SIG-M5 (cell line): Measurements from ENCODE around the gene TSPAN14.
"Not testable (repeated sequence)": the region's sequence is repeated elsewhere in the genome, so short reads cannot be mapped to it uniquely, and the experiment has no call there.

Source experiments
- DNase-seq: peaks from one replicate; lab custom pipeline; 2025; lab: John Stamatoyannopoulos, UW

The TSPAN14 gene

DNA sequence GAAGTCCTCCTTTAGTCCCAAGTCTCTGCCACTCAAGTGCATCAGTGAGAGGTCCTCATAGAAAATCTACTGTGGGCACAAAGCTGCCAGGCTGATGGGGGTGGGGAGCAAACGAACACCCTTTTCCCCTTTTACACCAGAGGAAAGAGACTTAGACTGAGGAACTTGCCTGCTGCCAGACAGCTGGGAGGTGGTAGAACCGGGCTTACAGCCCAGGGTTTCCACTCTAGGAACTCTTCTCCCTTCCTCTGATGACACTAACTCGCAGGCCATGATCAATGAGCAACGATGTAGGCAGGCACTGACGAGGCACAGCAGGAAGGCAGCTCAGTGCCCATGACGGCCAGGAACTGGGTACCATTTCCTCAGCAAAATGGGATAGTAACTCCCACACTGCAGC, 72.6 kb downstream of the TSPAN14 start:
- DNase-seq, result no peak

DNA sequence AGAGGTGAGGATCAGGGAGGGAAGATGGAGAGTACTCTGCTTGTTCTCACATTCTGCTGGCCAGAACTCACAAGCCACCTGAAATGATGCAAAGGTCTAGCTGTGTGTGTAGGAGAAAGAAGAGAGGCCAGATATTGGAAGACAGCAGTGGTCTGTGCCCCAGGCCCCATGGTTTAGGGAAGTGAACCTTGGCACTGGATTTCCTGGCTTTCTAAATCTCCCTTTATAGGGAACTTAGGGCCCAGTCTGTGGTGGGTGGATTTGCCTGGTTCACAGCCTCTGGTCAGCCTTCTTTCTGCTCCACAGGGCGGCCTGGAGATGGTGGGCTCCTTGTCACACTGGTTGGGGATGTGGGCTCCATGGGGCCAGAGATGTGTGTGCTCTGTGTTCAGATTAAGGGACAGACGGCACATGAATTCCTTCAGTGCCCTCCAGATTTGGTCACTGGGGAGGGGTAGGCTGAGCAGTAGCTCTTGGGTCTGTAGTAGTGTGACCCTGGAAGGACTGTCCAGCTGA, 74.1 kb downstream of the TSPAN14 start:
- DNase-seq, result no peak

DNA sequence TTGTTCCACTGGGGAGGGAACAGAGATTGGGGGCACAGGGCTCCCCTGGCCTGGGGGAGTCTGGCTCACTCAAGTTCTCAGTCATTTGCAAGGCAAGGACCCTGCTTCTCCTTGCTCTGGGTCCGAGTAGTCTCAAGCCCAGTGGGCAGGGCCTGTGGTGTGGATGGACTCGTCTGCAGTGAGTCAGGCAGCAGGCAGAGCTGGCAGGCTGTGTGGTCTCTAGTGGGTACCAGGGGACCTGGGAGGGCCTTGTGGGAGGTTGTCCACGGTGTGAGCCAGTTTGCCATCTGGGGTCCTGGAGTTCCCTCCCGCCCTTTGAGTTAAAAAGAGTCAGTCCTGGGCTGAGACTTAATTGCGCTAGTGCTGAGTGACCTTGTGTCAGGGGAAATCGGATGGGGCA, 74.8 kb downstream of the TSPAN14 start:
- DNase-seq, result no peak

DNA sequence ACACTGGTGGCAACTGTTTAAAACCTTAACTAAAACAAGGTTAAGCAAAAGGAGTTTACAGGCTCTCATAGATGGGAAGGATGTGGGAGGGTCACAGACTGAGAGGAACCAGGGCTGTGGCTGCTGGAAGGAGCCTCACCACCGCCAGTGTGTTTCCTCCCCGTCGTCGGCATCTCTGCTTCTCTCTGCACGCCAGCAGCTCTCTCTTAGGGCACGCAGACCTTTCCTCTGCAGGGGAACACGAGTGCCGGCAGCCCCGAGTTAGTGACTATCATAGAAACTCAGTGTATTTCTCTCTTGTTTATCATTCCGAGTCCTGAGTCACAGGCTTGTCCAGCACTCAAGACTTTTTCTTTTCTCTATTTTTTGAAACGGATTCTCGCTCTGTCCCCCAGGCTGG, 75.5 kb downstream of the TSPAN14 start:
- no peak for DNase-seq

DNA sequence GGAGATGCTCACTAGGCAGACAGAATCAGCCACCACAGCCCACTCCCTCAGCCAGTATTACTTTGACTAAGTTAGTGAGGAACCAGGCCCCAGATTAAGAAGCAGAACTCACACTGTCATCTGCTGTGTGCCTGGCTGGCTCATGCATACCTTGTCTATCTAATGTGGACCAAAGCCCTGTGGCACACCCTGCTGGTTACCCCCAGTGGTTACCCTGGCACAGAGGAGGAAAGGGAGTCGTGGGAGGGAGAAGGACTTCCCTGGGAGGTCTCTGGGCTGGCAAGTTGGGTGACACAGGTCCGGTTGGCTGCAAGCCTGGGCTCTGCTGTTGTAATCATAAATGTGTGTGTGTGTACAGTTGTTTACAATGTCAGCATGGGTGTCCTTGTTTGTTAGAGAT, 76.1 kb downstream of the TSPAN14 start:
- DNase-seq, result no peak

DNA sequence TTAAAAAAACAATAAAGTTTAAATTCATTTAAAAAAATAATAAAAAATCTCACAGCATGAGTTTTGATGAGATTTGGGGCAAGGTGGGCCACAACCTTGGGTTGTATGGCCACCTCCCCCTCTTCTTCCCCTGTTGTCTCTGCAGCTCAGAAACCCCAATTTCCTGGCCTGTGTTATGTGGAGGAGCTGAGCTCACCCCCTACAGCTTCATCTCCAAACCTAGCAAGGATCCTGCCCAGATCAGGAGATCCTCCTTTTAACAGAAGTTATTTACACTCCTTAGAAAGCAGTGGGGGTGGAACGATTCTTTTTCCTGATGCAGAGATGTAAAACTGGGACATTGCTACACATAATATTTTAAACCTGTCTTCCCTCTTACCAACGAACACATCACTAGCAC, 76.7 kb downstream of the TSPAN14 start:
- no peak for DNase-seq

DNA sequence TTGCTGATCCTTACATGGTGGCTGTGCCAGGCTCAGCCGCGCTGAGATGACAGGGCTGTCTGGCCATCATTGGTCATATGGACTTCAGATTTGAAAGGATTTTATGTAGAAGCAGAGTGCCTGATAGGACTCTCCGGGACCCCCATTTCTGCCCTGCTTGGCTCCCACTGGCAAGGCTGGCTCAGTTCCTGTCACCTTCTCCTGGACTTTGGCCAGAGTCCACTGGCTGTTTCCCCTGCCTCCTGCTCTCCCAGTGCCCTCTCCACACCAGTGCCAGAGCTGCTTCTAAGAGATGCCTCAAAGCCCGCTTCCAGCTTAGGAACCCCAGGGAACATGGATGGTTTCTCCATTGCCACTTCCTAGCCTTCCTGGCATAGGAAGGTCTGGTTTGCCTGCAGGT, 78.5 kb downstream of the TSPAN14 start:
- no peak for DNase-seq

DNA sequence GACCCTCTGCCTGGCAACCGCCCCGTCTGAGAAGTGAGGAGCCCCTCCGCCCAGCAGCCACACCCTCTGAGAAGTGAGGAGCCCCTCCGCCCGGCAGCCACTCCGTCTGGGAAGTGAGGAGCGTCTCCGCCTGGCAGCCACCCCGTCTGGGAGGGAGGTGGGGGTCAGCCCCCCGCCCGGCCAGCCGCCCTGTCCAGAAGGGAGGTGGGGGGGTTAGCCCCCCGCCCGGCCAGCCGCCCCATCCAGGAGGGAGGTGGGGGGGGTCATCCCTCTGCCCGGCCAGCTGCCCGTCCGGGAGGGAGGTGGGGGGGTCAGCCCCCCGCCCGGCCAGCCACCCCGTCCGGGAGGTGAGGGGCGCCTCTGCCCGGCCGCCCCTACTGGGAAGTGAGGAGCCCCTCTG, 79.9 kb downstream of the TSPAN14 start:
- DNase-seq, result not testable (repeated sequence)

DNA sequence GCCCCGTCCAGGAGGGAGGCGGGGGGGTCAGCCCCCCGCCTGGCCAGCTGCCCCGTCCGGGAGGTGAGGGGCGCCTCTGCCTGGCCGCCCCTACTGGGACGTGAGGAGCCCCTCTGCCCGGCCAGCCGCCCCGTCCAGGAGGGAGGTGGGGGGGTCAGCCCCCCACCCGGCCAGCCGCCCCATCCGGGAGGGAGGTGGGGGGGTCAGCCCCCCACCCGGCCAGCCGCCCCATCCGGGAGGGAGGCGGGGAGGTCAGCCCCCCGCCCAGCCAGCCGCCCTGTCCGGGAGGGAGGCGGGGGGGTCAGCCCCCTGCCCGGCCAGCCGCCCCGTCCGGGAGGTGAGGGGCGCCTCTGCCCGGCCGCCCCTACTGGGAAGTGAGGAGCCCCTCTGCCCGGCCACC, 80.5 kb downstream of the TSPAN14 start:
- not testable (repeated sequence) for DNase-seq

DNA sequence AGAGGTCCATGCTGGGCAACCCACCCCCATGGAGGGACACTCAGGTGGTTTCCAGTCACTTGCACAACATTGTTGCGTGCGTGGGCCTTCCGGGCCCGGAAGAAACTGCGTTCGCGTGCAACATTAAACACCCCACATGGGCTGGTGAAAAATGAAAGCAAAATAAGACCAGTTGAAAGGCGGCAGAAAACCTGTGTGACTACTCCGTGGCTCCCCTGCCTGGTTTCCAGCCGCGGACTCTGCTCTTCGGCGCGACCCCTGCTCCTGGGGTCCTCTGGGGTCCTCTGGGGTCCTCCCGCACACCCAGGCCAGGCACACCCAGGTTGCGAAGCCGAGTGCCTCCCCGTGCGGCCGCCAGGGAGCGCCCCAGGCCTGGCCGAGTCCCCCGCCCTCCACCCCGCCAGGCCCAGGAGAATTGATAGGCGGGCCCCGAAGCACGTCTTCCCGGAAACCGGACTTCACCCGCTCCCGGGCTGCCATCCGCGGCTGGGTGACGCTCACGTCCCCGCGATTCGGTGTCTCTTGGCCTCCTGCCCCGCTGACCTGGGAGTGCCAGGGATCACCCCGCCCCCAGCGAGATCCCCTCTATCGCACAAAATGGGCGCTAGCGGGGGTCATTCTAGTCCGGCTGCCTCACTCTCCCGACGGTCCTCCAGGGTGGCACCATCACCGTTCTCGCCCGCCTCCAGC, 81.7 kb downstream of the TSPAN14 start:
- DNase-seq, result no peak

DNA sequence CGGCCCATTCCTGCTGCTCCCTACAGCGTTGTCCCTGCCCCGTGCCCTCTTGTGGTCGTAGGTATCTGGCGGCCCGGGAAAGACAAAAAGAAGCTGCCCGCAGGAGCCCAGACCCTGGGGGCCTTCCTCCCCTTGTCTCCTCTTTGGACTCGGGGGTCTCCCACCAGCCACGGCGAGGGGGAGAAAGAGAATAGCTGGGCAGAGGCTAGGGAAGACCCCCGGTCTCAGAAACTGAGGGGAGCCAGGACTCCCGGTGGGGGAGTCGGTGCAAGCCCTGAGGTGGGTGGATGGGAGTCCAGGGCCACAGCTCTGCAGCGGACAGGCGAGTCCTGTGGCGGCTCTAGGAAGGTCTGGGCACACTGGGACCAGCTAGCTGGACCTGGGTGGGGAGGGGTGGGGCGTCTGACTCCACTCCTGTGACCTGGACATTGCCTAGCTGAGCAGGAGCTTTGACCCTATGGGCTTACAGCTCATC, 82.3 kb downstream of the TSPAN14 start:
- DNase-seq, result no peak

DNA sequence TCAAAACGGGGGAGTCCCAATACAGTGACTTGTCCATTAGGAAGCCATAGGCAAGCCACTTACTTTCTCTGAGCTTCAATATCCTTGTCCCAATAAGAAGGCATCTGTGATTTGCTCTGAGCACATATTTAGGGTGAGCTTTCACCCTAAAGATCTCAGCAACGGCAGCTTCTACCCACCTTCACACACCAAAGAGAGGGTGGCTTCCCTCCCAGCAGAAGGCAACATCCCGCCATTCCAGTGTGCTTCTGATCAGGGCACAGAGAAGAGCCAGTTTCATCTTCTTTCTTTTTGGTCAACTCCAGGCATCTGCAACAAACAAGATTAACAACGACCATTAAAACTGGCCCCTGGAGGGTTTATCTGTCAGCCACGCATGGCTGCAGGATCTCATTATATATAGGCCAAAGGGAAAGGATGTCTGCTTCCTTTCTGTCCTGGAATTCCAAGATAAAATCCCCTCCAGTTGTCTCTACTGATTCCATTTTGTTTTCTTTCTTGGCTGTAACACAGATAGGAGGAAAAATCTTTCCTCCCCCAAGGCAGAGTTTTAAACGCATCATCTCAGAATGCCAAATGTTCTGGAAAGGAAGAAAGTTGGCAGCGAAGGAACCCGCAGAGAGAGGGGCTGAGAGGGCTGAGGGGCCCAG, 83.1 kb downstream of the TSPAN14 start:
- no peak for DNase-seq

DNA sequence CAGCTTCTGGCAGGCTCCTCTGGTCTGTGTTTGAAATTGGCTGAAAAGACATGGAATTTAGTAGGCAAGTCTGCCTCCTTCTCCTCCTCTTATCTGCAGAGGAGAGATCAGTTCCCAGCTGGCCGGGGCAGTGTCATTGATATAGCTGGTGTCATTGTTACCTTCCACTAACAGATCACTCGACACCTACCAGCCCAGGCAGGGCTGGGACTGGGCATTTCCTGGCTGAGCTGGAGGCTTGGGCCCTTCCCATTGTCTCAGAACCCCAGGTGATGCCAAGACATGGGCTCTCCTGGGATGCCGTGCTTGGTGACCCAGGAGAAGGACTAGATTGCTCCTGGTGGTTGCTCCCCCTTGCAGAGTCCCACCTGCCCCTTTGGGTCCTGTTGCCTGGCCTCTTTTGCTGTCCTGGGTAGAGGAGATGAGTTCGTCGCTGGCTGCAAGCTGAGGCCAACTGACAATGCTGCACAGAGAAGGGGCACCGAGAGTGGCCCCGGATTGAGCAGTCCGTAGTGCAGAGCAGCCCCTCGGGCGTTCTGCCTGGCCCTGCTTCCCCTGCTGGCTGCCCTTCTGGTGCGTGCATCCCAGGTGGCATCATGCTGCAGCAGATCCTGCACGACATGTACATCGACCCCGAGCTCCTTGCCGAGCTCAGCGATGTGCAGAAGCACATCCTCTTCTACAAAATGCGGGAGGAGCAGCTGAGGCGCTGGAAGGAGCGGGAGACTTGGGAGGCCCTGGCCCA, 83.8 kb downstream of the TSPAN14 start, which contains the start of gene SH2D4B:
TSS of gene SH2D4B (plus strand) at position 167 of the 745 bp plus-strand sequence. CDS start at position 597, 430 bp downstream.
- DNase-seq, result no peak

DNA sequence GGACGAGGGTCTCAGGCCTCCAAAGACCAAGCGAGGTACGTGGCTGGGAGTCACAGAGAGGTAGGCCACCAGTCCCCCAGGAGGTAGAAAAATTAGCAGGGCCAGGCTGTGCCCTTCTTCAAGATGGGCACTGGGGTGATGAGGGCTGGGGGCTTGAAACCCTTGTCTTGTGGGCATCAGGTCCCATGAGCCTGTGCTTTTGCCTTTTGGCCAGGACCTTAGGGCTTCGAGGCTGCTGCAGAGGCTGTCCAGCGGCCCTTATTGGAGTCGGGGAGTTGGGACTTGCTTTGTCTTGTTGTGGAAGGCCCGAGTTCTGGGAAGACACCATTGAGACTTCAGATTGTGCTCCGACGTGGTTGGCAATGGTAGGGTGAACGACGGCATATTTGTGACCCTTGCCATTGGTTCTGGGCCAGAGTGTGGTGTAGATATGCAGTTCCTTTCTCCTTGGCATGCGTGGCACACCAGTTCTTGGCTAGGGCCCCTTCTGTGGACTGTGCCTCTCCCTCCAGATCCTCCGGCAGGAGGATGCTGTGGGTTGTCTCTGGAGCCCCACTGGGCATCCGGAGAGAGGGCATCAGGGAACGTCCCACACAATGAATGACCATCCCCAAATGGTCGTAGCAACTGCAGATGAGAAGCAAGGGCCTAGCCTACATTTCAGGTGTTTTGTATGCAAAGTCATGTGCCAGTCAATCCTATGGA, 84.5 kb downstream of the TSPAN14 start:
- DNase-seq, result no peak

DNA sequence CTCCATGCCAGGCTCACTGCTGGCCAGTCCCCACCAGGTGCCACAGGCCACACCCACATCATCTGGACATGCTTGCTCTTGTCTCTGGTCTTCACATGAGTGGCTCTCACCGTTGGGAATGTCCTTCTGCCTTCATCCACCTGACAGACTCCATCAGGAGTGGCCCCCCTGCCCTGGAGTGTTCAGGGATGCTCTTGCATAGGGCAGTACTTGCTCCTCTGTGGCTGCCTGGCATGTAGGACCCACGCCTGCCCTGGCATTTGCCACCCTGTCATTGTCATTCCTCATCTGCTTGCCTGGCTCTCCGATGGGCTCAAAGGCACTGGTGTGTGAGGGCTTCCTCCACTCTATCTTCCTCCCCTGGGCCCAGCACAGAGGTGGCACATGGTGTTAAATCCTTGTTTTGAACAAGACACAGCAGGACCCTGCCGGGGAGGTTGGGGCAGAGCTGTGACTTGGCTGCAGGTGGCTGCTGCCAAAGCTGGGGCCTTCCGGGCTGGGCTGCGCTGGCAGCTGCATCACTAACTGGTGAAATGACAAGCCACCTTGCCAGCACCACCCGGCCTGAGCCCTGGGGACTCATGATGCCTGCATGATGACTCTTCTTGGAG, 85.4 kb downstream of the TSPAN14 start:
- DNase-seq, result no peak

DNA sequence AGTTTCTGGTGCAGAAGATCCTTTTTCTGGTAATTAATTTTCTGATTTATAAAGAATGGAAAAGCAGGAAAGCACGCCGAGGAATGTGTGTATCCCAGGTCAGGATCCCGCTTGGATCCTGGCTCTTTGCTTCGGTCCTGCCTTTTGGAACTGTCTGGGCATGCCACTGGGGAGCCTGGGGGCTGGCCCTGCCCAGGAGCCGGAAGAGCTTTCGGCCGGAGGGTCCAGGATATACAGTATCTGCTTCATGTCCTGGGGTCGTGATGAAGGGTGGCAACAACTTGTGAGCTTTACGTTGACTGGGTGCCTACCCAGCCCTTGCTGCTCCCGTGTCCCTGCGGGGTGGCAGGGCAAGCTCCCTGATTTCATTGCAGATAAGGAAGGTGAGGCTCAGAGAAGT, 86.0 kb downstream of the TSPAN14 start:
- no peak for DNase-seq

DNA sequence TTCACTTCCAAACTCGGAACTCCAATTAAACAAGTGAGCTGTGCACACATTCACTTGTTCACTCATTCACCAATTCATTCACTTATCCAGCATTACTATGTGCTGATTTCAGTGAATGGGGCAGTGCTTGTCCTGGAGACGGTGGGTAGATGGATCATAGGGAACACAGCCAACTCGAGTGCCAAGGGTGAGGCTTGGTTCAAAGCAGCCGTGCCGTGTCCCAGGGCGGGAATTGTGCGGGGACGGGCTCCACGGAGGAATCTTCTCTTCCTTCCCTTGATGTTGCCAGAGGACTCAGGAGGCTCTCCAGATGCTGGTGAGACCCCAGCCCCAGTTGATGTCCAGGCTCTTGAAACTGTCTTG, 86.5 kb downstream of the TSPAN14 start:
- no peak for DNase-seq

DNA sequence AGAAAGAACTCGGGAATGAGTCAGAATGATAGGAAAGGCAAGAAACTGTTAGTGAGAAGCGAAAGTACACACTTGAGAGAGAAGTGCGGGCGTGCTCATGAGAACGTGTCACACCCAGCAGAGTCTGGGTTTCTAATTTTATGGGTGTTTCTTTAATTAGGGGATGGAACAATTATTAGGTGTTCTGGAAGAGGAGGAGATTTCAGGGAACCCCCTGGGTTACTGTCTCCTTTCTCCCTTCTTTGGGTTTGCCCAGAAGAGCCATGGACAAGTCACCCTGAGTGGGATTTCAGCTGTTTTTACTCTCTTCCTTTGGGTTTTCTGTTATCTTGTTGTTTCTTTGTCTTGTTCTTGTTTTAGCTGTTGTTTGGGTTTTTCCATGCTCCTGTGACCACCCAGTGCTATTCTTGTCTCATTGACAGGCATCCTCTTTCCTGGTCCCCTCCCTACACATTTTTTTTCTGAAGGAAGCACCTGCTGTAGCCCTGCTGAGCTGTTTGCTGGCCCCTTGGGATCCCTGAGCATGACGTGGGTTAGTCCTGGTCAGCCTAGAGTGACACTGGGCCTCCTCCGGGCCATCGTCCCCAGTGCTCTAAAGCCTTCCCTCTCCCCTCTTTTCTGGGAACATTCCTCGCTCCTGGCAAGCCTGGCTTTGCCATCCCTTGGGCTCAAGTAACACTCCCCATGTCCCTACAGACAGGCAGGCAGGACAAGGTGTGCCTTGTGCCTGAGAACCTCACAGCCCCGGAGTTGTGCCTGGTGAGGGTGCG, 87.1 kb downstream of the TSPAN14 start:
- DNase-seq, result no peak

DNA sequence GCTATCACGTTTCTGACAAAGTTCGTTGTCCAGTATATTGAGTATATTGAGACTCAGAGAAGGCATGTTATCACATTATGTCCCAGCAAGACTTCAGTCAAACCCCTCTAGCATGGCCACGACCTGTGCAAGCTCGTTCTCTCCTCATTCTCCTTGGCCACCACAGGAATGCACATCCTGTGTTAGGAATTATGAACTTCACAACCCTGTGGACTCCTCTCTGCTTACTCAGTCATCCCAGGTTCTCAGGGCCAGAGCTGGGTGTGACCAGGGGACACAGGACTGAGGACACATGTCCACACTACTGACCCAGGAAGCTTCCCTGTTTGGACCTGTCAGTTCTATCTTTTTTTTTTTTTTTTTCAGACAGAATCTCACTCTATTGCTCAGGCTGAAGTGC, 87.9 kb downstream of the TSPAN14 start:
- DNase-seq, result no peak

DNA sequence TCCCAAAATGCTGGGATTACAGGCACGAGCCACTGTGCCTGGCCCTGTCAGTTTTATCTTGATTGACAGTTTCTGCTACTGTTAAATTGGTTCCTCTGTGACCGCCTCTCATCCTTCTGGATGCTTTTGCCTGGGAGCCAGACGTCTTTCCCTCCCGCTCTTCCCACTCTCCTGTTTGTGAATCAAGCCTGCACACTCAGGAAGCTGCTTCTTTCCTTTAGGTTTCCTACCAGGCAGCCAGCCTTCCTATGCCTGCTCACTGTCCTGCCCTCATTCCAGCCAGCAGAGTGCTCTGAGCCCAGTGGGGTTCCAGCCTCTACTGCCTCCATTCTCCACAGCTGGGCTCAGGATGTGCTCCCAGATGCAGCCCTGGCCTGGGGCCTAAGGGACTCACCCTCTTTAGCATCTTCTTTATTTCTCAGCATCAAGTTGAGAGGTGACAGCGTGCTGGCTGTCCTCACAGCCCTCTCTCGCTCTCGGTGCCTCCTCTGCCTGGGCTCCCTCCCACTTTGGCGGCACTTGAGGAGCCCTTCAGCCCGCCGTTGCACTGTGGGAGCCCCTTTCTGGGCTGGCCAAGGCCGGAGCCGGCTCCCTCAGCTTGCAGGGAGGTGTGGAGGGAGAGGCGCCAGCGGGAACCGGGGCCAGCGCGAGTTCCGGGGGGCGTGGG, 88.7 kb downstream of the TSPAN14 start:
- no peak for DNase-seq

DNA sequence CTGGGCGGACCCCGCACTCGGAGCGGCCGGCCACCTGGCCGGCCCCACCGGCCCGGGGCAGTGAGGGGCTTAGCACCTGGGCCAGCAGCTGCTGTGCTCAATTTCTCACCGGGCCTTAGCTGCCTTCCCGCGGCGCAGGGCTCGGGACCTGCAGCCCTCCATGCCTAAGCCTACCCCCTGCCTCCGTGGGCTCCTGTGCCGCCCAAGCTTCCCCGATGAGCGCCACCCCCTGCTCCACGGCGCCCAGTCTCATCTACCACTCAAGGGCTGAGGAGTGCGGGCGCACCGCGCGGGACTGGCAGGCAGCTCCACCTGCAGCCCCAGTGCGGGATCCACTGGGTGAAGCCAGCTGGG, 89.2 kb downstream of the TSPAN14 start:
- DNase-seq, result not testable (repeated sequence)
